H1 (cell line): Measurements from ENCODE around the gene ZHX3. TPM values are rescaled to one million over a fixed set of nuclear protein-coding genes. Genes with fewer than 3 reads are reported as not detected.

Experiments used
- CHD1 ChIP-seq: IDR thresholded peaks from 2 replicates; pipeline ENCODE4 v1.6.1; 2012; ENCODE audit warnings: low read depth, low read length, improper control_type of control experiment
- SRF ChIP-seq: IDR thresholded peaks from 2 replicates; pipeline ENCODE4 v1.6.1; 2011; ENCODE audit warnings: mild to moderate bottlenecking, low read depth, low read length, moderate library complexity
- polyA plus RNA-seq, 7 experiments: library from polyadenylated mRNA; depleted of rRNA in 3 of 7; stranded (reverse) in 5 of 7; unstranded in 2 of 7; fragments of >200 nt in 5 of 7; fragments of 200-250 nt in 2 of 7; gene quantifications; 1 replicate in 5 of 7; 2 replicates in 1 of 7; 4 replicates in 1 of 7; pipeline versions ENCODE4 v1.2.1 to v1.2.3, GENCODE V29; 2011 to 2013; ENCODE audit warnings: missing spikeins in 2 of 7, mixed read lengths in 2 of 7
- total RNA-seq: library from RNA; stranded (reverse); fragmentation: NEBNext Ultra II Directional; extraction: Animal tissue kit (Norgen Biotek cat#: 25700); gene quantifications from 2 replicates; pipeline ENCODE4 v1.2.1, GENCODE V29; 2021

Gene ZHX3
- total and polyA plus RNA-seq, 2 of the 8 experiments (the other 6 are each of a cell fraction or from before 2014, with no cell fraction given) = 1.00 to 7.8 TPM

DNA sequence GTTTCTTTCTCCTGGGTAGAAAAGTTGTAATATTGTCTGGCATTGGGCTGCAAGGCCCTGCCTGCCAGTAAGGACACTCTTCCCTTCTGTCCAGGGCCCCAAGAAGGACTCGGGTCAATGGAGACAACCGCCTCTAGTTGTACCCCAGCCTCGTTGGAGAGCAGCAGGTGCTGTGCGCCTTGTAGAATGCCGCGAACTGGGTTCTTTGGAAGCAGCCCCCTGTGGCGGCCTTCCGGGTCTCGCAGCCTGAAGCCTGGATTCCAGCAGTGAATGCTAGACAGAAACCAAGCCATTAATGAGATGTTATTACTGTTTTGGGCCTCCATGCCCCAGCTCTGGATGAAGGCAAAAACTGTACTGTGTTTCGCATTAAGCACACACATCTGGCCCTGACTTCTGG lies 143.2 kb downstream of the ZHX3 start (continued):
- TF ChIP-seq CHD1 (no peak), SRF (no peak)
- TF ChIP-seq, all 59 proteins: peak for 0
